Measurements from ENCODE around the gene SLC4A1AP. TPM values are rescaled to one million over a fixed set of nuclear protein-coding genes. Genes with fewer than 3 reads are reported as not detected.

Gene SLC4A1AP
- polyA plus RNA-seq, 1 donor from 2014 or later = 47.9 TPM

DNA sequence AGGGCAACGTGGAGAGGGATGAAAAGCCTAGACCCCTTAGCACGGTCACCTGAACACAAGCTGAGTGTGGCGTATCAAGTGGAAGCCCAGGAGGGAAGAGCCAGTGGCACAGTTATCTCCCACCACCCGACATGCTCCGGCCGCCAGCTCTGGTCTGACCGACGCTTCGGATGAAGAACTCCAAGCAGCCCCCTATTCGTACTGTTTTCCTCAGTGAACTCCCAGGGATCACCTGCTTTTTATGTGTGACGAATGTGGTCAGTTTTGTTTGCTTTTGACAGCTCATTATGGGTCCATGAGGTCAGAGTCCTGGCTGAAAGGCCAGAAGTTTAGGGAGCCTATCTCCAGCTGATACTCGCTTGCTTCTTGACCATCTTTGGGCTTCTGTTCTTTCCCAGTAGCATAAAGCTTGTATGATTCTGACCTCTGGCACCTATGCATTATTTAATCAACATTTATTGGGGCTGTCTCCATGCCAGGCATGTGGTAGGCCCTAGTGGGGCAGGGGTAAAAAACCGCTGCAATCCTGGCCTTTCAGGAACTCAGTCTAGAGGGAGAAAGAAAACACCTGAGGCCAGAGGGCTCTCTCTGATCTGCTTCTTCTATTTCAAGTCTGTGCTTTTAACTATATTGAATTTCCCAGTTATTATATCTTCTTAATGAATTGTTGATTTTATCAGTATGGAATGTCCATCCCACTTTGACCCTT, 74.8 kb downstream of the SLC4A1AP start:
- no peak overlapping the region for H3K4me2 ChIP-seq (ENCODE audit: low read length)
- H3K36me3 ChIP-seq (ENCODE audit: insufficient read depth, low read length) = no peaks in the 10 kb centered on the region
- H2AFZ ChIP-seq (ENCODE audit: low read depth, low read length) = no peak overlapping the region
- no peaks in the 10 kb centered on the region for H4K20me1 ChIP-seq (ENCODE audit: insufficient read depth)
- no peak for TF ChIP-seq POLR2AphosphoS5 (IDR thresholded peaks at IDR 0.05)
- no peak for TF ChIP-seq REST (IDR thresholded peaks at IDR 0.05; ENCODE audit: borderline replicate concordance)
- no peak for TF ChIP-seq EP300 (conservative IDR thresholded peaks at IDR 0.05; ENCODE audit: poor library complexity, severe bottlenecking)
- no peak for TF ChIP-seq TAF1 (IDR thresholded peaks at IDR 0.05; ENCODE audit: low read depth)
- no peak for TF ChIP-seq MXI1 (conservative IDR thresholded peaks at IDR 0.05; ENCODE audit: poor library complexity, severe bottlenecking)
- TF ChIP-seq, protein P1, sequence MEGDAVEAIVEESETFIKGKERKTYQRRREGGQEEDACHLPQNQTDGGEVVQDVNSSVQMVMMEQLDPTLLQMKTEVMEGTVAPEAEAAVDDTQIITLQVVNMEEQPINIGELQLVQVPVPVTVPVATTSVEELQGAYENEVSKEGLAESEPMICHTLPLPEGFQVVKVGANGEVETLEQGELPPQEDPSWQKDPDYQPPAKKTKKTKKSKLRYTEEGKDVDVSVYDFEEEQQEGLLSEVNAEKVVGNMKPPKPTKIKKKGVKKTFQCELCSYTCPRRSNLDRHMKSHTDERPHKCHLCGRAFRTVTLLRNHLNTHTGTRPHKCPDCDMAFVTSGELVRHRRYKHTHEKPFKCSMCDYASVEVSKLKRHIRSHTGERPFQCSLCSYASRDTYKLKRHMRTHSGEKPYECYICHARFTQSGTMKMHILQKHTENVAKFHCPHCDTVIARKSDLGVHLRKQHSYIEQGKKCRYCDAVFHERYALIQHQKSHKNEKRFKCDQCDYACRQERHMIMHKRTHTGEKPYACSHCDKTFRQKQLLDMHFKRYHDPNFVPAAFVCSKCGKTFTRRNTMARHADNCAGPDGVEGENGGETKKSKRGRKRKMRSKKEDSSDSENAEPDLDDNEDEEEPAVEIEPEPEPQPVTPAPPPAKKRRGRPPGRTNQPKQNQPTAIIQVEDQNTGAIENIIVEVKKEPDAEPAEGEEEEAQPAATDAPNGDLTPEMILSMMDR (IDR thresholded peaks at IDR 0.05; ENCODE audit: poor library complexity, severe bottlenecking) = no peak
- no peak for TF ChIP-seq RAD21 (conservative IDR thresholded peaks at IDR 0.05)
- TF ChIP-seq SMC3 (conservative IDR thresholded peaks at IDR 0.05; ENCODE audit: poor library complexity) = no peak
- no peak for TF ChIP-seq EZH2 (IDR thresholded peaks at IDR 0.05; ENCODE audit: borderline replicate concordance, insufficient read depth, low read length, poor library complexity, severe bottlenecking)
- H3F3A ChIP-seq (ENCODE audit: insufficient read depth, low read length, poor library complexity, severe bottlenecking) = no peaks in the 10 kb centered on the region
- H3K9ac ChIP-seq (ENCODE audit: low read length) = no peak overlapping the region
- no peak overlapping the region for H3K4me3 ChIP-seq (ENCODE audit: low read length)
- no peaks in the 10 kb centered on the region for H3K9me3 ChIP-seq (ENCODE audit: low read length)
- H3K9me2 ChIP-seq (ENCODE audit: insufficient read depth, low read length) = no peaks in the 10 kb centered on the region
- peaks cover 7% of the 10 kb centered on the region for H3K27me3 ChIP-seq (ENCODE audit: insufficient read depth, low read depth, low read length)
- H3K79me2 ChIP-seq (replicated peaks; ENCODE audit: insufficient read depth, low read length) = no peaks in the 10 kb centered on the region
- H3K27ac ChIP-seq (ENCODE audit: low read length) = no peak overlapping the region

DNA sequence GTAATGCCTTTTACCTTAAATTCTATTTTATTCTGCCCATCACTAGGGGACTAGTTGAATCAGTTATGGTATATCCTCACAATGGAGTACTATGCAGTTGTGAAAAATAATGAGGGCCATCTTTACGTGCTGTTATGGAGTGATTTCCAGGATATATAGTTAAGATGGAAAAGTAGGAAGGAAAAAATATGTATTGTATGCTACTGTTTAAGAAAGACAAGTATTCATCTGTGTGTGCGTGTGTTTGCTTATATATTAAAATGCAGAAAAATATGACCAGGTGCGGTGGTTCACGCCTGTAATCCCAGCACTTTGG, 75.3 kb downstream of the SLC4A1AP start:
- TF ChIP-seq EP300 (conservative IDR thresholded peaks at IDR 0.05; ENCODE audit: poor library complexity, severe bottlenecking) (no peak), SMC3 (conservative IDR thresholded peaks at IDR 0.05; ENCODE audit: poor library complexity) (no peak)
- Histone ChIP-seq H3K36me3 (ENCODE audit: insufficient read depth, low read length) (no peaks in the 10 kb centered on the region), H3K27ac (ENCODE audit: low read length) (no peak overlapping the region), H3K9me2 (ENCODE audit: insufficient read depth, low read length) (no peaks in the 10 kb centered on the region), H2AFZ (ENCODE audit: low read depth, low read length) (no peak overlapping the region), H3K9ac (ENCODE audit: low read length) (no peak overlapping the region), H3K4me3 (ENCODE audit: low read length) (no peak overlapping the region), H3K79me2 (replicated peaks; ENCODE audit: insufficient read depth, low read length) (no peaks in the 10 kb centered on the region), H4K20me1 (ENCODE audit: insufficient read depth) (no peaks in the 10 kb centered on the region), H3F3A (ENCODE audit: insufficient read depth, low read length, poor library complexity, severe bottlenecking) (no peaks in the 10 kb centered on the region), H3K4me2 (ENCODE audit: low read length) (no peak overlapping the region), H3K9me3 (ENCODE audit: low read length) (no peaks in the 10 kb centered on the region), H3K27me3 (ENCODE audit: insufficient read depth, low read depth, low read length) (peaks cover 7% of the 10 kb centered on the region)

Data from neural cell (in vitro differentiated cells).